ENCODE measurements around the gene IDH3A.

- no peak for TF ChIP-seq CTCF (IDR thresholded peaks at IDR 0.05)
- no peak for TF ChIP-seq POLR2A (IDR thresholded peaks at IDR 0.05)
These were observed 19.9 kb upstream of the IDH3A start for GRCh38 chr15:78129077-78129750.

Data from sigmoid colon (tissue), 3 donors.